GM12891 (cell line): ENCODE data around the gene ACBD6.

Experiments used
- DNase-seq: peaks from one replicate; pipeline ENCODE4 v3.0.0; 2011; ENCODE audit warnings: low spot score; ENCODE audit not compliant: insufficient read length
- FAIRE-seq: peaks from 2 replicates; lab custom pipeline; 2011; peaks lifted over from hg19 to GRCh38; lab: Jason Lieb, UNC
- PAX5 ChIP-seq: IDR thresholded peaks from 2 replicates; pipeline ENCODE4 v1.6.1; 2011; ENCODE audit warnings: low read length, moderate library complexity, mild to moderate bottlenecking; ENCODE audit not compliant: insufficient read depth, severe bottlenecking
- POLR2A ChIP-seq: IDR thresholded peaks from 2 replicates; pipeline ENCODE4 v1.6.1; 2011; ENCODE audit warnings: low read depth, low read length, control low read depth
- POLR2AphosphoS5 ChIP-seq: IDR thresholded peaks from 2 replicates; pipeline ENCODE4 v1.6.1; 2011; ENCODE audit warnings: low read depth, low read length, control low read depth
- POU2F2 ChIP-seq: IDR thresholded peaks from 2 replicates; pipeline ENCODE4 v1.6.1; 2011; ENCODE audit warnings: low read depth, mild to moderate bottlenecking, control low read depth, low read length, moderate library complexity
- SPI1 ChIP-seq: IDR thresholded peaks from 2 replicates; pipeline ENCODE4 v1.6.1; 2011; ENCODE audit warnings: low read depth, low read length, control low read depth
- TAF1 ChIP-seq: IDR thresholded peaks from 2 replicates; pipeline ENCODE4 v1.6.1; 2011; ENCODE audit warnings: low read depth, low read length, control low read depth

ACBD6 gene

GRCh38 chr1:180458807-180459206 is 43.6 kb downstream of the ACBD6 start:
- no peak for TF ChIP-seq PAX5
- TF ChIP-seq POLR2A, result no peak
- TF ChIP-seq SPI1, result no peak
- no peak for TF ChIP-seq POLR2AphosphoS5
- no peak for TF ChIP-seq TAF1
- TF ChIP-seq POU2F2, result no peak
- no peak for DNase-seq
- no peak for FAIRE-seq

GRCh38 chr1:180456191-180456590 is 46.2 kb downstream of the ACBD6 start:
- DNase-seq, result no peak
- TF ChIP-seq POU2F2 (no peak), SPI1 (no peak), TAF1 (no peak), POLR2AphosphoS5 (no peak), PAX5 (no peak)
- no peak for FAIRE-seq

GRCh38 chr1:180451504-180451903 is 50.9 kb downstream of the ACBD6 start:
- FAIRE-seq, result peak; percentile 16
- no peak for DNase-seq
- TF ChIP-seq POLR2A, result no peak
- no peak for TF ChIP-seq SPI1

GRCh38 chr1:180444522-180444921 is 57.9 kb downstream of the ACBD6 start:
- DNase-seq (no peak), FAIRE-seq (no peak)
- TF ChIP-seq POU2F2 (no peak), POLR2A (no peak), TAF1 (no peak), SPI1 (no peak), POLR2AphosphoS5 (no peak), PAX5 (no peak)

- DNase-seq (no peak), FAIRE-seq (no peak)
- TF ChIP-seq PAX5 (no peak), TAF1 (no peak), POLR2A (no peak), POLR2AphosphoS5 (no peak), POU2F2 (no peak), SPI1 (no peak)
These were observed 62.0 kb downstream of the ACBD6 start for GRCh38 chr1:180440335-180440734.

GRCh38 chr1:180435566-180435965 is 66.8 kb downstream of the ACBD6 start:
- no peak for DNase-seq
- TF ChIP-seq POLR2AphosphoS5, result no peak
- no peak for TF ChIP-seq PAX5
- TF ChIP-seq POU2F2, result no peak
- no peak for TF ChIP-seq TAF1
- TF ChIP-seq POLR2A, result no peak
- TF ChIP-seq SPI1, result no peak
- FAIRE-seq, result no peak

- TF ChIP-seq SPI1 (no peak), POLR2AphosphoS5 (no peak), PAX5 (no peak)
- DNase-seq (no peak), FAIRE-seq (no peak)
These were observed 68.5 kb downstream of the ACBD6 start for GRCh38 chr1:180433873-180434272.

GRCh38 chr1:180431683-180432082 is 70.7 kb downstream of the ACBD6 start:
- FAIRE-seq (no peak), DNase-seq (no peak)

DNA sequence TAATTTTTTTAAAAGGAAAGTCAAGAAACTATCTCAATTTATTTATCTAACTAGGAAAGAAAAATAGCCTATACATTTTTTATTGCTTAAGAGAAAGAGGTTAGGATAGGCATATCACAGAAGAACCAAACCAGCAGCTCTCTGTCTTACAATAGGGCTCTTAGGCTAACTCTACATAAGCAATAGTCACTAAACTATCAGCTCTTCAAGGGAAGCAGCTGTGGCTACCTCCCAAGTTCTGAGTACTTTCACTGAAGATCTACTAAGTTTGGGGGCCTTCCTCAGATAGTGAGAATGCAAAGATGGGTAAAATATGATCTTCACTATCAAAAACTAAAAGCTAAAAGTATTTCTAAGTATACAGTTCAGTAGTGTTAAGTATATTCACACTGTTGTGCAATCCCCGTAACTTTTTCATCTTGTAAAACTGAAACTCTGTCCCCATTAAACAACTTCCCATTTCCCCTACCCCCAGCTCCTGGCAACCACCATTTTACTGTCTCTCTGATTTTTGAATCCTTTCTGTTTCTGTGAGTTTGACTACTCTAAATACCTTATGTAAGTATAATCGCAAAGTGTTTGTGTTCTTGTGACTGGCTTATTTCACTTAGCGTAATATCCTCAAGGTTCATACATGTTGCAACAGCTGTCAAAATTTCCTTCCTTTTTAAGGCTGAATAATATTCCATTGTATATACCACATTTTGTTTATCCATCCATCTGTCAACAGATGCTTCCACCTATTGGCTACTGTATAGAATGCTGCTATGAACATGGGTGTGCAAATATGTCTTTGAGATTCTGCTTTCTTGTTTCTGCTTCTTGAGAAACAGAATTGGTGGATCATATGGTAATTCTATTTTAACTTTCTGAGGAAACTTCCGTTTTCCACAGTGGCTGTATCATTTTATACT is 73.3 kb downstream of the ACBD6 start:
- TF ChIP-seq SPI1, result peak; percentile 15; the same call in 1 of the 2 replicates
- no peak for TF ChIP-seq TAF1

More at GRCh38 chr1:180431683-180432082, 70.7 kb downstream of the ACBD6 start:
- TF ChIP-seq SPI1 (no peak), PAX5 (no peak), TAF1 (no peak), POLR2A (no peak), POLR2AphosphoS5 (no peak), POU2F2 (no peak)

GRCh38 chr1:180425952-180426351 is 76.4 kb downstream of the ACBD6 start:
- DNase-seq (no peak), FAIRE-seq (no peak)
- TF ChIP-seq POU2F2, result no peak
- no peak for TF ChIP-seq TAF1
- TF ChIP-seq PAX5, result no peak
- TF ChIP-seq SPI1, result no peak
- no peak for TF ChIP-seq POLR2AphosphoS5
- TF ChIP-seq POLR2A, result no peak

More for the DNA sequence above, 73.3 kb downstream of the ACBD6 start:
- FAIRE-seq (peak; percentile 81), DNase-seq (no peak)
